ENCODE results near the gene DRD5.

Gene DRD5

GRCh38 chr4:9745782-9746181 lies 35.7 kb upstream of the DRD5 start:
- Histone ChIP-seq H3K4me2 (ENCODE audit: low read length) (no peak overlapping the region), H3K9me3 (ENCODE audit: low read length) (no peaks in the 10 kb centered on the region), H3K9me2 (ENCODE audit: low read depth, low read length) (no peaks in the 10 kb centered on the region), H3K4me1 (ENCODE audit: insufficient read depth, low read length, severe bottlenecking) (no peaks in the 10 kb centered on the region), H3K9ac (ENCODE audit: low read length) (no peak overlapping the region), H4K20me1 (ENCODE audit: insufficient read depth, low read length) (no peaks in the 10 kb centered on the region), H3K27me3 (ENCODE audit: insufficient read depth, low read length) (no peaks in the 10 kb centered on the region), H3K79me2 (ENCODE audit: insufficient read depth, low read length) (no peaks in the 10 kb centered on the region), H2AFZ (ENCODE audit: low read length) (no peak overlapping the region), H3K36me3 (ENCODE audit: insufficient read depth, low read length) (no peaks in the 10 kb centered on the region), H3F3A (ENCODE audit: insufficient read depth, low read length) (no peaks in the 10 kb centered on the region), H3K27ac (ENCODE audit: low read depth, low read length, poor library complexity, severe bottlenecking) (no peak overlapping the region), H3K4me3 (ENCODE audit: low read depth, low read length, poor library complexity, severe bottlenecking) (no peak overlapping the region)
- no peak for TF ChIP-seq EZH2 (IDR thresholded peaks at IDR 0.05; ENCODE audit: borderline replicate concordance, low read length)
- TF ChIP-seq, protein P1, sequence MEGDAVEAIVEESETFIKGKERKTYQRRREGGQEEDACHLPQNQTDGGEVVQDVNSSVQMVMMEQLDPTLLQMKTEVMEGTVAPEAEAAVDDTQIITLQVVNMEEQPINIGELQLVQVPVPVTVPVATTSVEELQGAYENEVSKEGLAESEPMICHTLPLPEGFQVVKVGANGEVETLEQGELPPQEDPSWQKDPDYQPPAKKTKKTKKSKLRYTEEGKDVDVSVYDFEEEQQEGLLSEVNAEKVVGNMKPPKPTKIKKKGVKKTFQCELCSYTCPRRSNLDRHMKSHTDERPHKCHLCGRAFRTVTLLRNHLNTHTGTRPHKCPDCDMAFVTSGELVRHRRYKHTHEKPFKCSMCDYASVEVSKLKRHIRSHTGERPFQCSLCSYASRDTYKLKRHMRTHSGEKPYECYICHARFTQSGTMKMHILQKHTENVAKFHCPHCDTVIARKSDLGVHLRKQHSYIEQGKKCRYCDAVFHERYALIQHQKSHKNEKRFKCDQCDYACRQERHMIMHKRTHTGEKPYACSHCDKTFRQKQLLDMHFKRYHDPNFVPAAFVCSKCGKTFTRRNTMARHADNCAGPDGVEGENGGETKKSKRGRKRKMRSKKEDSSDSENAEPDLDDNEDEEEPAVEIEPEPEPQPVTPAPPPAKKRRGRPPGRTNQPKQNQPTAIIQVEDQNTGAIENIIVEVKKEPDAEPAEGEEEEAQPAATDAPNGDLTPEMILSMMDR (IDR thresholded peaks at IDR 0.05; ENCODE audit: low read length) = no peak

- Histone ChIP-seq H3K9ac (ENCODE audit: low read length) (no peak overlapping the region), H3K4me1 (ENCODE audit: insufficient read depth, low read length, severe bottlenecking) (no peaks in the 10 kb centered on the region), H3K4me3 (ENCODE audit: low read depth, low read length, poor library complexity, severe bottlenecking) (no peak overlapping the region), H3K27me3 (ENCODE audit: insufficient read depth, low read length) (no peaks in the 10 kb centered on the region), H3K36me3 (ENCODE audit: insufficient read depth, low read length) (no peaks in the 10 kb centered on the region), H3K9me2 (ENCODE audit: low read depth, low read length) (no peaks in the 10 kb centered on the region), H2AFZ (ENCODE audit: low read length) (no peak overlapping the region), H3K27ac (ENCODE audit: low read depth, low read length, poor library complexity, severe bottlenecking) (no peak overlapping the region), H4K20me1 (ENCODE audit: insufficient read depth, low read length) (no peaks in the 10 kb centered on the region), H3F3A (ENCODE audit: insufficient read depth, low read length) (no peaks in the 10 kb centered on the region), H3K79me2 (ENCODE audit: insufficient read depth, low read length) (no peaks in the 10 kb centered on the region), H3K9me3 (ENCODE audit: low read length) (no peaks in the 10 kb centered on the region), H3K4me2 (ENCODE audit: low read length) (no peak overlapping the region)
- TF ChIP-seq, protein P1 (IDR thresholded peaks at IDR 0.05; ENCODE audit: low read length) = no peak
- no peak for TF ChIP-seq EZH2 (IDR thresholded peaks at IDR 0.05; ENCODE audit: borderline replicate concordance, low read length)
Observed at GRCh38 chr4:9758641-9759317, 22.7 kb upstream of the DRD5 start.

DNA sequence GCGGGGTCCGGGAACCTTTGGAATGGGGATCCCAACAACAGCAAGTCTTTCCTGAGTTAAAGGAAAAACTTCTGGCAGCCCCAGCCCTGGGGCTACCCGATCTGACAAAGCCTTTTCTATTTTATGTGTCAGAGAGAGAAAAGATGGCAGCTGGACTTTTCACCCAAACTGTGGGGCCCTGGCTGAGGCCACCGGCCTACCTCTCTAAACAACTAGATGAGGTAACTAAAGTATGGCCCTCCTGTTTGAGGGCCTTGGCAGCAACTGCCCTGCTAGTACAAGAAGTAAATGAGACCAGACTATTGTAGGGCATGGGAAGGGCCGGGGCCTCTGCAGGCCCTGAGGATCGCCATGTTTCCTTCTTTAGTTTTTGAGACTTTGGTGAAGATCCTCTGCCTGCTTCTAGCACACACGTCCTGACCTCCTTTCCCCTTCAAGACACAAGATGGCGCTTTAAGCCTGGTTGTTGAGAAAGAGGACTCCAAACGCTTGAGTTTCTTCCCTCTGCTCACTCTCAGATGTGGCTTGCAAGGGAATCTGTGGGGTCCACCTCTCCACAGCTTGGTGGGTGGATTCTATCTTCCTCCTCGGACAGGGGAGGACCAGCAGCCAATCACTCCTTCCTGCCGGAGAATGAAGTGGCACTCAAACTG lies 18.5 kb upstream of the DRD5 start:
- H3F3A ChIP-seq (ENCODE audit: insufficient read depth, low read length) = no peaks in the 10 kb centered on the region
- no peak overlapping the region for H3K27ac ChIP-seq (ENCODE audit: low read depth, low read length, poor library complexity, severe bottlenecking)
- H2AFZ ChIP-seq (ENCODE audit: low read length) = no peak overlapping the region
- no peaks in the 10 kb centered on the region for H3K9me3 ChIP-seq (ENCODE audit: low read length)
- no peaks in the 10 kb centered on the region for H3K79me2 ChIP-seq (ENCODE audit: insufficient read depth, low read length)
- H3K4me2 ChIP-seq (ENCODE audit: low read length) = no peak overlapping the region
- no peaks in the 10 kb centered on the region for H3K27me3 ChIP-seq (ENCODE audit: insufficient read depth, low read length)
- H3K9ac ChIP-seq (ENCODE audit: low read length) = no peak overlapping the region
- no peaks in the 10 kb centered on the region for H4K20me1 ChIP-seq (ENCODE audit: insufficient read depth, low read length)
- H3K9me2 ChIP-seq (ENCODE audit: low read depth, low read length) = no peaks in the 10 kb centered on the region
- H3K4me3 ChIP-seq (ENCODE audit: low read depth, low read length, poor library complexity, severe bottlenecking) = no peak overlapping the region
- no peak for TF ChIP-seq EZH2 (IDR thresholded peaks at IDR 0.05; ENCODE audit: borderline replicate concordance, low read length)
- TF ChIP-seq, protein P1 (IDR thresholded peaks at IDR 0.05; ENCODE audit: low read length) = peak; percentile 44; the same call in 1 of the 2 replicates
- no peaks in the 10 kb centered on the region for H3K4me1 ChIP-seq (ENCODE audit: insufficient read depth, low read length, severe bottlenecking)
- no peaks in the 10 kb centered on the region for H3K36me3 ChIP-seq (ENCODE audit: insufficient read depth, low read length)

All from OCI-LY1 (cell line).